HepG2 (cell line): ENCODE measurements around the gene RNF133. TPM values are rescaled to one million over a fixed set of nuclear protein-coding genes. Genes with fewer than 3 reads are reported as not detected.

ENCODE experiments used
- ATAC-seq: fragments of 200-7000 bp; cut with Tn5 transposase; 3 replicates; pipeline ENCODE4 v1.9.1; 2020; ENCODE audit warnings: mild to moderate bottlenecking, moderate library complexity
- BruUV-seq: library from RNA; stranded (reverse); fragments of 400-500 nt; replicated peaks from 2 replicates; lab custom pipeline; 2021; lab: Mats Ljungman, UMichigan
- CTCF ChIA-PET: fragments of 300-600 bp; formaldehyde crosslinking; extraction: SDS; loops from one replicate; lab custom pipeline; 2021; ENCODE audit warnings: low total read pairs, inconsistent platforms, low intra/inter-chr PET ratio; lab: Yijun Ruan, JAX
- POLR2A ChIA-PET: fragments of 350-600 bp; sonication (Branson Sonifier 250); formaldehyde crosslinking; loops from one replicate; lab custom pipeline; 2020; ENCODE audit warnings: antibody characterized with exemption, inconsistent platforms; lab: Yijun Ruan, JAX
- DNase-seq: peaks from one replicate; pipeline ENCODE4 v3.0.0-alpha.2; 2015; ENCODE audit warnings: low spot score
- FAIRE-seq: peaks from 3 replicates; lab custom pipeline; 2011; peaks lifted over from hg19 to GRCh38; lab: Jason Lieb, UNC
- H2AFZ ChIP-seq: one replicate; pipeline ENCODE4 v1.6.1; 2011; ENCODE audit warnings: low read length, inconsistent platforms
- H3K27ac ChIP-seq: fragments of 300-600 bp; 3 replicates; pipeline ENCODE4 v1.8.0; 2011; ENCODE audit warnings: mixed run types, mild to moderate bottlenecking, mixed read lengths, low read length, inconsistent platforms; ENCODE audit not compliant: insufficient read depth; ENCODE audit errors: extremely low read length
- H3K27me3 ChIP-seq, 2 experiments: fragments of 200-600 bp in 1 of 2; 2 replicates in 1 of 2; 3 replicates in 1 of 2; pipeline versions ENCODE4 v1.6.0 to v1.8.0; 2011; ENCODE audit warnings: low read length in 2 of 2, mild to moderate bottlenecking in 2 of 2, moderate library complexity in 2 of 2, inconsistent platforms in 1 of 2; ENCODE audit not compliant: insufficient read depth in 2 of 2, control insufficient read depth in 1 of 2
- H3K36me3 ChIP-seq, 2 experiments: fragments of 200-600 bp in 1 of 2; replicated peaks in 1 of 2; 2 replicates in 1 of 2; 3 replicates in 1 of 2; pipeline versions ENCODE4 v1.5.1 to v1.8.0; 2011; ENCODE audit warnings: low read length in 2 of 2, inconsistent platforms in 1 of 2; ENCODE audit not compliant: insufficient read depth in 2 of 2, control insufficient read depth in 1 of 2
- H3K4me1 ChIP-seq: 2 replicates; pipeline ENCODE4 v1.5.1; 2012; ENCODE audit warnings: low read length, inconsistent platforms; ENCODE audit not compliant: insufficient read depth
- H3K4me2 ChIP-seq: 2 replicates; pipeline ENCODE4 v1.6.0; 2011; ENCODE audit warnings: low read depth, low read length, inconsistent platforms
- H3K4me3 ChIP-seq, 3 experiments: fragments of 200-600 bp in 1 of 3; sonication (generic), shearing (Covaris generic) in 1 of 3; replicated peaks in 1 of 3; 2 replicates each; pipeline ENCODE4 v1.5.1; 2011 to 2016; ENCODE audit warnings: low read length in 3 of 3, inconsistent platforms in 2 of 3, low read depth in 2 of 3, mild to moderate bottlenecking in 2 of 3, control low read depth in 1 of 3, mixed read lengths in 1 of 3; ENCODE audit not compliant: insufficient read depth in 1 of 3
- H3K79me2 ChIP-seq: one replicate; pipeline ENCODE4 v1.6.1; 2011; ENCODE audit warnings: low read length, inconsistent platforms; ENCODE audit not compliant: insufficient read depth
- H3K9ac ChIP-seq: 2 replicates; pipeline ENCODE4 v1.6.0; 2011; ENCODE audit warnings: mild to moderate bottlenecking, low read depth, low read length, inconsistent platforms; ENCODE audit not compliant: insufficient read depth
- H3K9me3 ChIP-seq: 2 replicates; pipeline ENCODE4 v1.5.1; 2012; ENCODE audit warnings: mild to moderate bottlenecking, low read length
- H4K20me1 ChIP-seq: 2 replicates; pipeline ENCODE4 v1.6.0; 2011; ENCODE audit warnings: inconsistent platforms, mild to moderate bottlenecking, low read length, moderate library complexity; ENCODE audit not compliant: insufficient read depth
- ARNT2 ChIP-seq: sonication (generic); formaldehyde crosslinking; IDR thresholded peaks from 2 replicates; pipeline ENCODE4 v1.8.0; 2022; ENCODE audit warnings: mild to moderate bottlenecking, low read depth, missing genetic modification reagents, moderate library complexity
- ETV6 ChIP-seq: sonication (generic); formaldehyde crosslinking; conservative IDR thresholded peaks from 2 replicates; pipeline ENCODE4 v1.4.0; 2020; ENCODE audit warnings: missing genetic modification reagents
- ONECUT2 ChIP-seq: sonication (generic); formaldehyde crosslinking; IDR thresholded peaks from 2 replicates; pipeline ENCODE4 v1.4.0; 2020; ENCODE audit warnings: missing genetic modification reagents
- SETDB1 ChIP-seq: sonication (generic); formaldehyde crosslinking; IDR thresholded peaks from 2 replicates; pipeline ENCODE4 v1.5.1; 2020; ENCODE audit warnings: missing genetic modification reagents, mild to moderate bottlenecking, borderline replicate concordance
- SRSF4 ChIP-seq: fragments of 200-400 bp; formaldehyde crosslinking; IDR thresholded peaks from one replicate; pipeline ENCODE4 v1.6.1; 2018; ENCODE audit warnings: mild to moderate bottlenecking, low read depth, low read length, moderate library complexity; ENCODE audit not compliant: poor library complexity, severe bottlenecking
- TBP ChIP-seq: sonication (generic); formaldehyde crosslinking; IDR thresholded peaks from 2 replicates; pipeline ENCODE4 v1.5.0; 2020; ENCODE audit warnings: missing genetic modification reagents
- TRIM22 ChIP-seq: fragments of 450-650 bp; IDR thresholded peaks from 2 replicates; pipeline ENCODE4 v1.6.1; 2017
- ZFX ChIP-seq: sonication (generic); formaldehyde crosslinking; IDR thresholded peaks from 2 replicates; pipeline ENCODE4 v1.4.0; 2020; ENCODE audit warnings: mild to moderate bottlenecking, low read depth, missing genetic modification reagents, moderate library complexity
- ZMAT5 ChIP-seq: sonication (generic); formaldehyde crosslinking; IDR thresholded peaks from 2 replicates; pipeline ENCODE4 v1.5.0; 2020; ENCODE audit warnings: mild to moderate bottlenecking, low read depth, missing genetic modification reagents, borderline replicate concordance
- ZNF12 ChIP-seq: sonication (generic); formaldehyde crosslinking; IDR thresholded peaks from 2 replicates; pipeline ENCODE4 v1.5.0; 2020; ENCODE audit warnings: missing genetic modification reagents
- ZNF329 ChIP-seq: sonication (generic); formaldehyde crosslinking; IDR thresholded peaks from 2 replicates; pipeline ENCODE4 v1.9.0; 2021; ENCODE audit warnings: low read depth, mild to moderate bottlenecking, missing genetic modification reagents
- ZNF766 ChIP-seq: sonication (generic); formaldehyde crosslinking; IDR thresholded peaks from 2 replicates; pipeline ENCODE4 v1.5.0; 2020; ENCODE audit warnings: missing genetic modification reagents, borderline replicate concordance
- WGBS: methylation state at CpG from one replicate; pipeline ENCODE4 v1.1.6; 2017; ENCODE audit warnings: low lambda C conversion rate; 5-methylcytosine and 5-hydroxymethylcytosine counted together
- in situ Hi-C: cut with HindIII; loops from 2 replicates; pipeline ENCODE4 v1.10.0; 2017; ENCODE audit warnings: low pct_unique_long_range_greater_than_20kb; ENCODE audit not compliant: extremely low pct_ligation_motif_present
- intact Hi-C: fragments of 100-400 bp; cut with micrococcal nuclease; formaldehyde crosslinking; loops from one replicate; pipeline ENCODE4 v1.10.0; 2022; ENCODE audit not compliant: unreplicated experiment
- polyA plus RNA-seq, 8 experiments: library from polyadenylated mRNA; depleted of rRNA in 3 of 8; stranded (reverse) in 7 of 8; unstranded in 1 of 8; fragments of >200 nt; fragmentation: Illumina TruSeq in 4 of 8; extraction: Trizol in 4 of 8; gene quantifications; 2 replicates each; pipeline versions ENCODE4 v1.2.1 to v1.2.3, GENCODE V29; 2011 to 2016; ENCODE audit warnings: low read depth in 4 of 8, missing spikeins in 1 of 8, mixed read lengths in 1 of 8; ENCODE audit not compliant: insufficient read depth in 1 of 8
- total RNA-seq, 5 experiments: library from RNA; depleted of rRNA; stranded (reverse); fragments of >200 nt; fragmentation: Illumina TruSeq; extraction: Trizol; gene quantifications; 2 replicates each; pipeline ENCODE4 v1.2.3, GENCODE V29; 2016; ENCODE audit warnings: low read depth in 1 of 5
- TF ChIP-seq, protein P1 (sequence below): sonication (generic); formaldehyde crosslinking; IDR thresholded peaks from 2 replicates; pipeline ENCODE4 v1.4.0; 2020; ENCODE audit warnings: missing genetic modification reagents

The RNF133 gene
- total and polyA plus RNA-seq, 2 of the 13 experiments (the other 11 are each of a cell fraction or from before 2014, with no cell fraction given): 0.13 to 1.00 TPM

GRCh38 chr7:122748195-122748594 lies 49.3 kb upstream of the RNF133 start:
- ATAC-seq (no peak), DNase-seq (no peak), FAIRE-seq (no peak)
- H3K4me3 ChIP-seq: no peak overlapping the region
- intact Hi-C loops: no loop called here
- H3K9ac ChIP-seq: no peak overlapping the region
- no peaks in the 10 kb centered on the region for H3K27me3 ChIP-seq
- 100% methylated on average over 2 of the region's 2 CpGs for WGBS
- no peak overlapping the region for H3K4me2 ChIP-seq
- H3K79me2 ChIP-seq: peaks cover 4% of the 10 kb centered on the region
- H4K20me1 ChIP-seq: no peaks in the 10 kb centered on the region
- BruUV-seq: no TSS peak
- in situ Hi-C loops: no loop called here
- H3K4me1 ChIP-seq: peaks cover 27% of the 10 kb centered on the region
- H3K27ac ChIP-seq: no peak overlapping the region
- H2AFZ ChIP-seq: no peak overlapping the region
- POLR2A ChIA-PET: no interaction called here
- TF ChIP-seq ARNT2 (CRISPR knock-in tag): no peak
- no peaks in the 10 kb centered on the region for H3K9me3 ChIP-seq
- H3K36me3 ChIP-seq: no peaks in the 10 kb centered on the region; a peak in 1 of 5 replicates
- CTCF ChIA-PET: no interaction called here

DNA sequence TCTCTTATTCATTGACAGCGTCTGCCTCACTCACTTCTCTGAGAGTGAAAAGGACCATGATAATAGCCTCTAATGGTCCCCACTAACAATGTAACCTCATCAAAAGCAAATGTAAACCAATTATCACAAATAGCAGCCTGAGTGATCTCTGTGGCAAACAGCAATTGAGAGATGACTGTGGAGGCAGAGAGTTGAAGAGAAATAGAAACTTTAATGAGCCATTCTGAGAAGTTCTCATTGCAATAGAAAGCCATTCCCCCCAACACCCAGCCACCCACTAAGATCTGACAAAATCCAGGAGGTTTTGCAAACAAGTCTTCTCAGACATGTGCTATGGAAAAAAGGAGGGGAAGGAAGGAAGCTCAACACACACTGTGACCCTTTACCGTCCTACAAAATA lies 48.0 kb upstream of the RNF133 start:
- Histone ChIP-seq H3K27ac (no peak overlapping the region), H3K4me1 (peaks cover 14% of the 10 kb centered on the region), H2AFZ (no peak overlapping the region), H3K79me2 (peaks cover 4% of the 10 kb centered on the region), H3K4me2 (no peak overlapping the region), H3K36me3 (no peaks in the 10 kb centered on the region; a peak in 1 of 5 replicates), H3K9ac (no peak overlapping the region), H3K9me3 (no peaks in the 10 kb centered on the region), H3K4me3 (no peak overlapping the region), H3K27me3 (no peaks in the 10 kb centered on the region), H4K20me1 (no peaks in the 10 kb centered on the region)
- FAIRE-seq (no peak), DNase-seq (no peak), ATAC-seq (no peak)
- in situ Hi-C loops (no loop called here), intact Hi-C loops (no loop called here)
- no TSS peak for BruUV-seq
- ChIA-PET POLR2A (no interaction called here), CTCF (no interaction called here)
- TF ChIP-seq ZNF12 (no peak), SRSF4 (no peak), ZFX (CRISPR knock-in tag) (no peak), ZNF329 (CRISPR knock-in tag) (no peak), ZNF766 (CRISPR knock-in tag) (no peak), SETDB1 (CRISPR knock-in tag) (no peak), ETV6 (CRISPR knock-in tag) (no peak), ONECUT2 (no peak), TRIM22 (no peak), ZMAT5 (CRISPR knock-in tag) (no peak), TBP (CRISPR knock-in tag) (no peak)
- TF ChIP-seq, protein P1, sequence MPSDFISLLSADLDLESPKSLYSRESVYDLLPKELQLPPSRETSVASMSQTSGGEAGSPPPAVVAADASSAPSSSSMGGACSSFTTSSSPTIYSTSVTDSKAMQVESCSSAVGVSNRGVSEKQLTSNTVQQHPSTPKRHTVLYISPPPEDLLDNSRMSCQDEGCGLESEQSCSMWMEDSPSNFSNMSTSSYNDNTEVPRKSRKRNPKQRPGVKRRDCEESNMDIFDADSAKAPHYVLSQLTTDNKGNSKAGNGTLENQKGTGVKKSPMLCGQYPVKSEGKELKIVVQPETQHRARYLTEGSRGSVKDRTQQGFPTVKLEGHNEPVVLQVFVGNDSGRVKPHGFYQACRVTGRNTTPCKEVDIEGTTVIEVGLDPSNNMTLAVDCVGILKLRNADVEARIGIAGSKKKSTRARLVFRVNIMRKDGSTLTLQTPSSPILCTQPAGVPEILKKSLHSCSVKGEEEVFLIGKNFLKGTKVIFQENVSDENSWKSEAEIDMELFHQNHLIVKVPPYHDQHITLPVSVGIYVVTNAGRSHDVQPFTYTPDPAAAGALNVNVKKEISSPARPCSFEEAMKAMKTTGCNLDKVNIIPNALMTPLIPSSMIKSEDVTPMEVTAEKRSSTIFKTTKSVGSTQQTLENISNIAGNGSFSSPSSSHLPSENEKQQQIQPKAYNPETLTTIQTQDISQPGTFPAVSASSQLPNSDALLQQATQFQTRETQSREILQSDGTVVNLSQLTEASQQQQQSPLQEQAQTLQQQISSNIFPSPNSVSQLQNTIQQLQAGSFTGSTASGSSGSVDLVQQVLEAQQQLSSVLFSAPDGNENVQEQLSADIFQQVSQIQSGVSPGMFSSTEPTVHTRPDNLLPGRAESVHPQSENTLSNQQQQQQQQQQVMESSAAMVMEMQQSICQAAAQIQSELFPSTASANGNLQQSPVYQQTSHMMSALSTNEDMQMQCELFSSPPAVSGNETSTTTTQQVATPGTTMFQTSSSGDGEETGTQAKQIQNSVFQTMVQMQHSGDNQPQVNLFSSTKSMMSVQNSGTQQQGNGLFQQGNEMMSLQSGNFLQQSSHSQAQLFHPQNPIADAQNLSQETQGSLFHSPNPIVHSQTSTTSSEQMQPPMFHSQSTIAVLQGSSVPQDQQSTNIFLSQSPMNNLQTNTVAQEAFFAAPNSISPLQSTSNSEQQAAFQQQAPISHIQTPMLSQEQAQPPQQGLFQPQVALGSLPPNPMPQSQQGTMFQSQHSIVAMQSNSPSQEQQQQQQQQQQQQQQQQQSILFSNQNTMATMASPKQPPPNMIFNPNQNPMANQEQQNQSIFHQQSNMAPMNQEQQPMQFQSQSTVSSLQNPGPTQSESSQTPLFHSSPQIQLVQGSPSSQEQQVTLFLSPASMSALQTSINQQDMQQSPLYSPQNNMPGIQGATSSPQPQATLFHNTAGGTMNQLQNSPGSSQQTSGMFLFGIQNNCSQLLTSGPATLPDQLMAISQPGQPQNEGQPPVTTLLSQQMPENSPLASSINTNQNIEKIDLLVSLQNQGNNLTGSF (CRISPR knock-in tag): no peak
- 98% methylated on average over 2 of the region's 2 CpGs for WGBS
